ENCODE results near the gene TRAF7. TPM values are rescaled to one million over a fixed set of nuclear protein-coding genes. Genes with fewer than 3 reads are reported as not detected.

TRAF7 gene
- total RNA-seq, 3 donors from 2014 or later: 91.5 to 104 (median 94.0) TPM

GRCh38 chr16:2156849-2157224 lies 1.3 kb downstream of the TRAF7 start:
- ATAC-seq: no peak
- no peaks in the 10 kb centered on the region for H3K9me3 ChIP-seq
- TF ChIP-seq CTCF (IDR thresholded peaks at IDR 0.05): no peak
- H3K4me3 ChIP-seq: no peak overlapping the region
- peaks cover 69% of the 10 kb centered on the region for H3K4me1 ChIP-seq (ENCODE audit: low read depth)
- H3K36me3 ChIP-seq (ENCODE audit: low read depth): peaks cover 4% of the 10 kb centered on the region
- peak in 1 of 3 donors; percentile 63 for DNase-seq
- intact Hi-C loops (cut with DNase I, micrococcal nuclease): loop anchor here in 1 of 2 donors (10.0 kb wide), 1 partner anchor 132 kb away; the partner anchor contains the start of gene NHERF2

GRCh38 chr16:2157480-2158261 lies 2.1 kb downstream of the TRAF7 start:
- no peak for TF ChIP-seq CTCF (IDR thresholded peaks at IDR 0.05)
- ATAC-seq: no peak
- Histone ChIP-seq H3K9me3 (no peaks in the 10 kb centered on the region), H3K36me3 (ENCODE audit: low read depth) (peaks cover 4% of the 10 kb centered on the region), H3K4me1 (ENCODE audit: low read depth) (peaks cover 68% of the 10 kb centered on the region), H3K4me3 (no peak overlapping the region)
- peak in 1 of 3 donors; percentile 58 for DNase-seq
- intact Hi-C loops (cut with DNase I, micrococcal nuclease): loop anchor here in 1 of 2 donors (10.0 kb wide), 1 partner anchor 133 kb away; the partner anchor contains the start of gene NHERF2

- TF ChIP-seq CTCF (IDR thresholded peaks at IDR 0.05): no peak
- H3K36me3 ChIP-seq (ENCODE audit: low read depth): peaks cover 4% of the 10 kb centered on the region
These were observed 2.7 kb downstream of the TRAF7 start for GRCh38 chr16:2158262-2158638.

GRCh38 chr16:2159175-2159838 lies 3.7 kb downstream of the TRAF7 start:
- Histone ChIP-seq H3K9me3 (no peaks in the 10 kb centered on the region), H3K4me3 (no peak overlapping the region), H3K36me3 (ENCODE audit: low read depth) (peaks cover 4% of the 10 kb centered on the region), H3K4me1 (ENCODE audit: low read depth) (peaks cover 63% of the 10 kb centered on the region)
- no peak for TF ChIP-seq CTCF (IDR thresholded peaks at IDR 0.05)
- intact Hi-C loops (cut with DNase I, micrococcal nuclease): loop anchor here in 1 of 2 donors (10.0 kb wide), 1 partner anchor 135 kb away; the partner anchor contains the start of gene NHERF2
- DNase-seq (peak; percentile 77 to 79 (median 77)), ATAC-seq (peak; percentile 14)

More at GRCh38 chr16:2158262-2158638, 2.7 kb downstream of the TRAF7 start:
- no peak for DNase-seq
- Histone ChIP-seq H3K9me3 (no peaks in the 10 kb centered on the region), H3K4me3 (no peak overlapping the region), H3K4me1 (ENCODE audit: low read depth) (peaks cover 68% of the 10 kb centered on the region)
- intact Hi-C loops (cut with DNase I, micrococcal nuclease): loop anchor here in 1 of 2 donors (10.0 kb wide), 1 partner anchor 133 kb away; the partner anchor contains the start of gene NHERF2
- ATAC-seq: no peak

- ATAC-seq (no peak), DNase-seq (peak in 1 of 3 donors; percentile 29)
- intact Hi-C loops (cut with DNase I, micrococcal nuclease): no loop called here
- Histone ChIP-seq H3K4me3 (no peak overlapping the region), H3K36me3 (ENCODE audit: low read depth) (no peaks in the 10 kb centered on the region), H3K4me1 (ENCODE audit: low read depth) (peaks cover 62% of the 10 kb centered on the region), H3K9me3 (no peaks in the 10 kb centered on the region)
- TF ChIP-seq CTCF (IDR thresholded peaks at IDR 0.05): no peak
These were observed 5.5 kb downstream of the TRAF7 start for GRCh38 chr16:2160915-2161551.

Measured in mucosa of descending colon (tissue), 3 donors.